GM18858 (cell line): ENCODE measurements around the gene CC2D2B.
"Not testable (repeated sequence)": the region's sequence is repeated elsewhere in the genome, so short reads cannot be mapped to it uniquely, and the experiment has no call there.

Experiments used
- ATAC-seq: cut with Tn5 transposase; IDR thresholded peaks from one replicate; pipeline ENCODE4 v1.9.1; 2021; ENCODE audit not compliant: unreplicated experiment

The CC2D2B gene, protein sequence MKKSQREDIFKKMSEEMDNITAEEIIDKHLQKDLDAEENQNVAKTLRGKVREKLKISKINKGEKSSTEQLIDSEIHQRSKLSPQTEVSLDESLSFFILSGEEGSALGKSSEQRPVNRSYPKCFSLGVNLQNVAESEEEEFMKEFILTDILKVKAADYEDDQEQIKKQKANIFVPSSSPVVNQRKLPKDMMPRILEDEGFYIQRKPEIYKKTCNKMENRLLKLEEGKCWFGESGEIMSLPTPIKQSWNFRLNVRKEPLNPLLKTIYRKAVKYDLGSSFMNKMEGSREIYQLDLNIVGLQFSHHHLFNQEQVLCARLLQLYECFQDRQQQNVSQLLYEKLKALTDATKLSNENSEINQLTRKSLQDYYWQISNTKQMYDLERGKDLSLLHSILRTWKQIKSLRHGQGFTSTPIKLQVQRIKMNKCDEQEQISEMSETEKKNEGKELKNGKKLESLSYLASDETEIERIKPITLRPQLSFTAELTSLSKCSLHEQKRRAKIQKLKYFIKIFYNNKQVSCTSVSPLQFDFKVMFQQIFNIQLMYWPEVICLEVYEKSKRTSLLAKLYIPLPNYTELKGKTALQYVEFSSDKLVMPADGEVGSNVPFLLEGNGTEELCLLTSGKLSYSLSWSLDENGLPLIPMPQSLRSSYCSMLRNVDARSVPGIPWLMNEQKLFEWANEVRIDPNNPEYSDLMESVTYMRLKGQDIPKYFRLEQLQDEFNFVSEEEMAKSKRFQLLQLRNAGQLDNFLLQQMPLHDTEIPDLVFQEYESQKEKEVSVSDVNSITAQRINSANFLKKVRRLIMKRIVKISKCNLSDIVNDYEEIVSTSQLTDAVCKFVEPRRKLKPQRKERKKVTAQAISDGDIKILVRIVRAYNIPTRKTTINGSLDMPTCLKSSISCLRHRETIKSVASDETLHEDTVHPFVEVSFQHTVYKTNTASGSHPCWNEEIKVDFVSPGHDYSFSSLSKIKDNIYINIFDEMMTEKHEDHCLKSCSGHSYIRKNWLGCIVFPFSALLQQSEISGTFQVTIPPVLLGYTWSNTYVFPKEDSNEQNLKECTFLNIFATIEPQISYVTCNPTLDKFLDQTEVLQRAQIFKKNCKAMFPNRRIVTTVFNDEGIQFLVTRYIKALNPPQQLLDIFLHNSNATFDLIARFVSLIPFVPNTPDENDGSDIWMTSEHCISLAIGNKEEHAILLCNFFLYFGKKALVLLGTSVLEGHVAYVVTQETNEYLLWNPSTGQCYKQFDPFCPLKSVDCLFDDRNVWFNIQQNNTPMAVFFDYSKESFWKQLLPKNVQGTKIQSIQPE (N-terminal part only)

DNA sequence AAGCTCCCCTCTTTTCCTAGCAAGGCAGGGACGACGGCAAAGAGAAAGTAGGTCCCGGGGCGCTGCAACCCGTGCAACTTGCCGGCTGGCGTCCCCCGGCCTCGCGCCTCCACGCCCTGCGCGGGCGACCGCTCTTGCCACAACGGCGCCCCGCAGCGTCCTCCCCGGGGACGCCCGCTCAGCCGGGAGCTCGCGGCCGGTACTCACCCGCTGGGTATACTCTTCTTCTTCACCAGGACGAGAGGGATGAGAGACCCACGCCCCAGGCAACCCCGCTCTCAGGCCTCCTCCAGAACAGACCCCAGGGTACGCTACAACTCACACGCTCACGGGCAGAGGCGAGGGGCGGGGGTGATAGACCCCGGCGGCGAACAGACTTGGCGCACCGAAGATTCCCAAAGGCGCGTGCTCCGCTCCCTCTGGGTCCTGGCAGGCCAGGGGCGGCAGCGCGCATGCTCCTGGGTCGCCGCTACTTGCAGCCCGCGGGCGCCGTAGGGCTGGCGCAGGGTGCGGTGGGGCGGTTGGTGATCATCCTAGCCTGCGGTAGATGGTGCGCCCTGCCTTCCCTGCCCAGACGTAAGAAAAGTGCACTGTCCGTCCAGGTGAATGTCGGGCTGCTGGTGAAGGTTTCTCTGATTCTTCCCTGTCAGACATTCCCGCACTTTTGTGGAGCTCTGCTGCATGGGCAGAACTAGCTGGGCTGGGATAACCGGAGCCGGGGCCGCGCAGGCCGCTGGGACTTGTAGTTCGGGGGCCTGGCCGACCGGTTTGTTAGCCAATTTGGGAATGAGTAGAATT, at the start of gene CC2D2B:
TSS of gene CC2D2B (plus strand) at position 520 of the 798 bp plus-strand sequence. CDS start 3,349 bp downstream, outside the sequence.
- peak; percentile 68 for ATAC-seq

DNA sequence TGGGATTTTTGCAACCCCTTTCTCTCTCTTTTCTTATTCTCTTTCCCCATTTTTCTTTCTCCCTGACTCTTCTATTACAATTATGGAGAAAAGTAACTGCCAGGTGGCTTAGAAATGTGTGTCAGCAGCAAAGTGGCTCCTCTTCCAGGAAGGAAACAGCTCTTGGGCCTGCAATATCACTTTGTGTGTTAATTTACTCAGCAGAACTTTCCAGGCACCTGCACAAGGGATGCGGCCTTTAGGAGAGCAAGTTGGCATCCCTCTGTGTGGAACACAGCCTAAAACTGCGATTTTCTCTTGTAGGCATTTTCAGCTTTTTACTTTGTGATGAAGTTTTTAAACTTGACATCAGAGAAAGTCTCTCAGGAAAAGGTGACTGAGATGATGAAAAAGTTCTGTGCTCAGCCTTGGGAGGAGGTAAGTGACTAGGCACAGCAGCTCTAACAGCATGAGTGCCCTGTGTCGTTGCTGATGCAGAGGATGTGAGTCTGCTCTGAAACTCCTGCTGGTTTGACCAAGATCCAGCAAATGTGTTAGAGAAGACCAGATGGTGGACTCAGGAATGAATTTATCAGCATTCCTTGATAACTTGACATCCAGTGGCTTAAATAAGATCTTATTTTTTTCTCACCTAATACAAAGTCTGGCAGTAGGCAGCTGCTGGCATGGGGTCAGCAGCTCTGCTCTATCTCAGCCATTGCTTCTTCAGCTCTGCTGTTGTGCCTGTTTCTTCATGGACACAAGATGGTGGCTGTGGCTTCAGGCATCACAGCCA, 47.4 kb upstream of the CC2D2B start:
- no peak for ATAC-seq

DNA sequence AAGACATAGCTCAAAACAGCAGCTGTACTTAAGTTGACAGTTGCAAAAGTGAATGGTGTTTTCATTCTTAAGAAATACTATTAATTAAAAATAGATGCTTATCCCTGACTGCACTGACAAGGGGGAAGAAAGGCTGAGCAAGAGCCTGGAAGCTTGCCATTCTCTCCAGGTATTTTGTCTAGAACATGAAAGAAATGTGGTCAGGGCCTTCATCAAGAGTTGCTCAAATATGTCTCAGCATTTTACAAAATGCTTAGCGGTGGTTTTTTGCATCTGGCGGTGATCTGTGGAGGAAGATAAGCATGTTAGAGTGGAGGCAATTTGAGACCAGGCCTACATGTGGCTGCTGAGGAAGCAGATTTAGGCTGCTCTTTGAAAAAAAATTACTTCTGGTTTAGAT, 46.4 kb upstream of the CC2D2B start:
- ATAC-seq, result no peak

DNA sequence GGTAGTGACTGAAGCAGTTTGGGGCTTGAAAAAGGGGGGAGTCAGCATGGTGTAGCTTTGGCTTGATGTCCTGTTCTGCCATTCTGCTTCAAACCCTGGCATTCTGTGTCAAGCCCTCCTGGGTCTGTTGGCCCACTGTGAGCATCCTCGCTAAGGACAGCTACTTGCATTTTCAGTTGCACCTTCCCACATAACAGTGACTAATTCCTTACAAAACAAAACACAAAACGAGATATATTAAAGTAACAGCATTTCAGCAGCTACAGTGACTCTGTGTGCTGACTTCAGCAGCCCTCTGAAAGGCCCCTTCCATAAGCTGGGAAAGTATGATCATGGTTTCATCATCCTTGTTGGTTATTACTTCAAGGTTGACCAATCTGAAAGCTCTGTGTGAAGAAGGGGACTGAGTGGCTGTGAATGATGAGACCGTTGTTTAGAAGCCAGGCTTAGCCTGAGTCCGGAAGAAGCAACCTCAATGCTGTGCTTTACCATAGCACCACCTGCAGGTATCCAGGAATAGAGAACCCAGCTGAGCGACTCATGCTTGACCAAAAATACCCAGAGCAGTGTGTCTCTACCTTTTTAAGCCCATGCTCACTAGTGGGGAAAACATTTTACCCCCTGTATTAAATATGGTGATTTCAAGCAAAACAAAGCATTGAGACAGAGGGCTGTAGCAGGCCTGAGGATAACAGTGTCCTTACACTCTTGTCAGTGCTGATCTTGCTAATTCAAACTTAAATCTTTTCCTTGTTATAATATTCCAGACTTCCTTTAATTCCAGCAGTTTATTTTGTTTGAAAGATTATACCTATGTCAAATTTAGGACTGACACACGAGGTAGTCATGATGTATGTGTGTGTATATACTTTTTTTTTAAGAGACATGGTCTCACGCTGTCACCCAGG, 42.6 kb upstream of the CC2D2B start:
- ATAC-seq, result peak; percentile 96

DNA sequence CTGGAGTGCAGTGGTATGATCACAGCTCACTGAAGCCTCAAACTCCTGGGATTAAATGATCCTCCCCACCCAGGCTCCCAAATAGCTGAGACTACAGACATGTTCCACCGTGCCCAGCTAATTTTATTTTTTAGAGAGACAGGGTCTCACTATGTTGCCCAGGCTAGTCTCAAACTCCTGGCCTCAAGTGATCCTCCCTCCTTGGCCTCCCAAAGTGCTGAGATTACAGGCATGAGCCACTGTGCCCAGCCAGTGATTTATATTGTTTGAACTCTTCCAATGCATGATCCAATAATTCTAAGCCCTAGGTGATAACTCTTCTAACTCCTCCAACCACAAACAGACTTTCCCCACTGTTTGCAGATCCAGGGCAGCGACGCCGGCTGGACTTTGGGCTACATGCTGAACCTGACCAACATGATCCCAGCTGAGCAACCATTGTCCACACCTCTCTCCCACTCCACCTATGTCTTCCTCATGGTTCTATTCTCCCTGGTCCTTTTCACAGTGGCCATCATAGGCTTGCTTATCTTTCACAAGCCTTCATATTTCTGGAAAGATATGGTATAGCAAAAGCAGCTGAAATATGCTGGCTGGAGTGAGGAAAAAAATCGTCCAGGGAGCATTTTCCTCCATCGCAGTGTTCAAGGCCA, 41.8 kb upstream of the CC2D2B start:
- no peak for ATAC-seq

DNA sequence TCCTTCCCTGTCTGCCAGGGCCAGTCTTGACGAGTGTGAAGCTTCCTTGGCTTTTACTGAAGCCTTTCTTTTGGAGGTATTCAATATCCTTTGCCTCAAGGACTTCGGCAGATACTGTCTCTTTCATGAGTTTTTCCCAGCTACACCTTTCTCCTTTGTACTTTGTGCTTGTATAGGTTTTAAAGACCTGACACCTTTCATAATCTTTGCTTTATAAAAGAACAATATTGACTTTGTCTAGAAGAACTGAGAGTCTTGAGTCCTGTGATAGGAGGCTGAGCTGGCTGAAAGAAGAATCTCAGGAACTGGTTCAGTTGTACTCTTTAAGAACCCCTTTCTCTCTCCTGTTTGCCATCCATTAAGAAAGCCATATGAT, 41.3 kb upstream of the CC2D2B start:
- ATAC-seq, result no peak

DNA sequence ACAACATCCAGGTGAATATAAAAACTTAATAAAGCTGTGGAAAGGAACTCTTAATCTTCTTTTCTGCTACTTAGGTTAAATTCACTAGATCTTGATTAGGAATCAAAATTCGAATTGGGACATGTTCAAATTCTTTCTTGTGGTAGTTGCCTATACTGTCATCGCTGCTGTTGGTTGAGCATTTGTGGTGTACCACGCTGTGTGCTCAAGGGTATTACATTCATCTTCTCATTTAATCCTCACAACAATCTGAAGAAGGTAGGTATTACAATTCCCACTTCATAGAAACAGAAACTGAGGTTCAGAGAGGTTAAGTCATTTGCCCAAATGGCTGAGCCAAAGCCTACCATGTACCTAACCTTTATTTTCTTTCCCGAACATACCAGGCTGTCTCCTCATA, 39.9 kb upstream of the CC2D2B start:
- no peak for ATAC-seq

DNA sequence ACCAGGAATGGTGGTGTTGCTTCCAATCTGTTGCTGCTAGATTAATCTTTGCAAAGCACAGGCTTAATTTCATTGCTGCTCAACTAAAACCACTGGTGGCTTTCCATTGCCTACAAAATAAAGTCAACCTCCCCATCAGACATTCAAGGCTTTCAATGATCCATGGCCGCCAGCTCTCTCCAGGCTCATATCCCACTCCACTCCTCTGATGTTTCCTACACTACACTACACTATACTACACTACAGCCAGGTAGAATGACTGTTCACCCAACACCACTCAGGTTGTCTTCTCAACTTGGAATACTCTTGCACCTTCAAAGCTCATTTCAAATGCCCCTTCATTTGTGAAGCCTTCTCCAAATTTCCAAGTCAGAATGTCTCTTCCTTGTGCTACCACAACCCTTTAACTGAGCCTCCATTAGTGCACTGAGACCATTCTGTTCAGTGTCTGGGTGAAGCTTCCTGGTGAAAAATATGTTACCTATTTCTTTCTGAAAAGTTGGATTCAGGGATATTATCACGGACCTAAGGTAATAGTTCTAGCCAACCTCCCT, 35.5 kb upstream of the CC2D2B start:
- no peak for ATAC-seq

DNA sequence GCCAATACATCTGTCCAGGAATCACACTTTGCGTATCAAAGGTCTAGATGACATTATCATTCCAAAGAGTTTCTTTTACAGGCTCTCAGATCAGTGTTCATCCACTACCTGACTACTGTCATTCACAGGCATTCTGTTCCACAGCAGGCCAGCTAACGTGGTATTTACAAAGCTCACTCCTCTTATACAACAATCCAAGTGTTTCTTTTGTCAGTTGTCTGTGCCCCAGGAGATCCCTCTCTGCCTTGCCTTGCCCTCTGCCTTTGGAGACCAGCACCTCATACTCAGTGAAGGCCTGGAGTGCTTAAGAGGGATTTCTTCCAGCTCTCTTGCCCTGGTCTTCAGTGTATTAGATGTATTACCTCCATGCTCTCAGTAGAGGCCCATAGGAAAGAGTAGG, 34.6 kb upstream of the CC2D2B start:
- no peak for ATAC-seq

DNA sequence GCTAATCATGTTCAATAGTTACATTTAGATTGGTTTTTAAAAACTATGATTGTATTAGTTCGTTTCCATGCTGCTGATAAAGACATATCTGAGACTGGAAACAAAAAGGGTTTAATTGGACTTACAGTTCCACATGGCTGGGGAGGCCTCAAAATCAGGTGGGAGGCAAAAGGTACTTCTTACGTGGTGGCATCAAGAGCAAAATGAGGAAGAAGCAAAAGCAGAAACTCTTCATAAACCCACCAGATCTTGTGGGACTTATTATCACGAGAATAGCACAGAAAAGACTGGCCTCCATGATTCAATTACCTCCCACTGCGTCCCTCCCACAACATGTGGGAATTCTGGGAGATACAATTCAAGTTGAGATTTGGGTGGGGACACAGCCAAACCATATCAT, 34.1 kb upstream of the CC2D2B start:
- no peak for ATAC-seq

DNA sequence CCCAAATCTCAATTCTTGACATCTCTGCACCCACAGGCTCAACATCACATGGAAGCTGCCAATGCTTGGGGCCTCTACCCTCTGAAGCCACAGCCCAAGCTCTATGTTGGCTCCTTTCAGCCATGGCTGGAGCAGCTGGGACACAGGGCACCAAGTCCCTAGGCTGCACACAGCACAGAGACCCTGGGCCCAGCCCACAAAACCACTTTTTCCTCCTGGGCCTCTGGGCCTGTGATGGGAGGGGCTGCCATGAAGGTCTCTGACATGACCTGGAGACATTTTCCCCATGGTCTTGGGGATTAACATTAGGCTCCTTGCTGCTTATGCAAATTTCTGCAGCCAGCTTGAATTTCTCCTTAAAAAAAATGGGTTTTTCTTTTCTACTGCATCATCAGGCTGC, 33.0 kb upstream of the CC2D2B start:
- ATAC-seq, result not testable (repeated sequence)

DNA sequence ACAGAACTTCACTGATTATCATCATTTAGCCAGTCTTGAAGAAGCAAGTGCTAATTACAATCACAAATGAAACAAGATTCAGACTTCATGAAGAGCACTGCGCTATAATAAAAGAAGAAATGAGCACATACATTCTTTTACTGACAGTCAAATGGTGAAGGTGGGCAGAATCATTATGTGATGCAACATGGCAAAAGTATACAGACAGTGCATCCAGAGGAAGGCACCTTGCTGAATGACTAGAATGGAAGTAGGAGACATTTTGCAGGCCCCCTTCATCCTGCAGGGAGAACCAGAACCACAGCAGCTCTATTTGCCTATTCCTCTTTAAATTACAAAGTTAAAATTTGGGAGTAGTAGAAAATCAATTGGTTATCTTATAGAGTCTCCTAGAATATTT, 31.0 kb upstream of the CC2D2B start:
- no peak for ATAC-seq

DNA sequence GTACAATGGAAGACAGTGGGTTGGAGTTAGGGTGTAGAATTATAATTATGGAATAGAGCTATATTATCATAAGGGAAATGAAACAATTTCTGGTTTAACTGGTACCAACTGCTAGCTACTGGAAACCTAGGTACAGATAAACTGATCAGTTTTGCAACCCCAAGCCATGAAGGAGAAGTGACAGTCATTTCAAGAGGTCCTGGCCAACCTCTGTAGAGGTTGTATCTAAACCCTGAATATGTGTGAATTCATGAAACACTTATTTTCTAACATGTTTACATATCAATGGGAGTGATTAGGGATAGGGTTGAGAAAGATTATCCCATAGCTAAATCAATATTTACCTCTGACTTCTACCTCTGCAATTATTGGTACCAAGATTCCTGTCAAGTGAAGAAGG, 29.9 kb upstream of the CC2D2B start:
- ATAC-seq, result peak; percentile 56

DNA sequence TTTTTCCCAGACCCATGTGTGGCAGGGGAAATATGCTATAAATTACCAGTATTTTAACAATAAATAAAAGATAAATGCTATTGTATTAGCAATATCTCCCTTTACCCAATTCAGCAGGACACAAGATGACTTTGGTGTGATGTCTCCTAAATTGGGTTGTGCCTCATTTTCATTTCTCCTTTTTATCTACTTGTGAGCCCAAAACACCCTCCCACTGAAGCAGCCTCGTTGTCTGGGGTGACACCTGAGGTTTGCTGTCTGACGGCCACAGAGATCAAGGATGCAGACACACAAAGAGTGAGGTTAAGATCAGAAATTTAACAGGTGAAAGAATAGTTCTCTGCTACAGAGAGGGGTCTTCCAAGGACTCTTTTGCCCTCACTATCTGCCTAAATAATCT, 27.1 kb upstream of the CC2D2B start:
- peak; percentile 51 for ATAC-seq

DNA sequence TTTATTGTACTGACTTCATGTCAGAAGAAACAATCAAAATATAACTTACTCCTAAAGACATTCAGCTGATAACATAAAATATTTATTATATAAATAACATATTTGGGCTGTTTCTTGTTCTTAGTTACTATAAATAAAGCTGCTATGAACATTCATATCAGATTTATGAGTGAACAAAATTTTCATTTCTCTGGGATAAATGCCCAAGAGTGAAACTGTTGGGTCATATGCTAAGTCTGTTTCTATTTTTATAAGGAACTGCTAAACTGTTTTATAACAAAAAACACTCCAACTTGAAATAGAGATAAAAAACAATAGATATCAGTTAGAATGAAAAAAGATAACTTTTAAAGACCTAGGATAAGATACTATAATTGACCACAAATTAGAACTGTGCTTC, 26.5 kb upstream of the CC2D2B start:
- no peak for ATAC-seq

DNA sequence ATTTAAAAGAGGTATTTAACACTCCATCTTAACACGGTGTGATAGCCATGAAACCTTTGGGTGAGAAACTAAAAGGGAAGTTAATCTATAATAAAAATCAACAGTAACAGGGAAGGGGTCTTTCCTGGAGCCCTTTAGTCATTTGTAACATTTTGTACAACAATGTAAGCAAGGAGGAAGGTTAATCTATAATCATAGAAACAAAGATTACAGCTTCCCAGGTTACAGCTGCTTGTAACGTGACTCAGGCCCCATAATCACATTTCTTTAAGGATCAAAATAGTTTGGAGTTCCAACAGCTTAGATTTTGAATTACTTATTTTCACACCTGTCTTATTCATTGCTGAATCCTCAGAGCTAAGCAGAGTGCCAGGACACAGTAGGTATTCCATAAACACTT, 17.9 kb upstream of the CC2D2B start:
- no peak for ATAC-seq

DNA sequence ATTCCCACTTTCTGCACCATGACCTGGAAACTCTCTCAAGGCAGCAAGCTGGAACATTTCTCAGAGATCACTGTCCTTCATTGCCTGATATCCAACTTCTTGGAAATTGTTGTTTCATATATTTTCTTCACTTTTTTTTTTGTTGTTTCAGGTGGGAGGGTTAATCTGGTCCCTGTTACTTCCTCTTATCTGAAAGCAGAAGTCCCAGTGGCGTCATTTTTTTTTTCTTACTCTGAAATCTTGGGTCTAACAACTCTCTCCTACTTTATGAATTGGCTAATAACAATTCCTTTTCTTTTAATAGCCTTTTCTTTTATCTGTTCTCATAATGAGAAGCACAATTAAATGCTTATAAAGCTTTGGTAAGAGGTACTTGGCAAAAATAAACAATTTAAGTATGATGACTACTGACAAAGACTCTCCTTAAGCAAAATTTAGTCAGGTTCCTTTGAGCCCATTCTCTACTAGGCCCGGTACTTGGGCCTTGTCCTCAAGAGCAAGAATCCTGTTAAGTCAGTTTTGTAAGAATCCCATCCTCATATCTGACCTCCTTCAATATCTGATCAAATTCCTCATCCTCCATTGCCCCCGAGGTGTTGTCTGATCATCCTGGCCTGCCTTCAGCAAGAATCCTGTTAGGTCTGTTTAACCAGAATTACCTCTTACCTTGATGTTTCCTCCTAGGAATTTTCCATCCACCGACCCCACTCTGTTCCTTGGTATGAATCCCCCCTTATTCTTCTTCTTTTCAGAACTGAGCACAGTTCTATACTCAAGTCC, 11.5 kb upstream of the CC2D2B start:
- no peak for ATAC-seq
